ENCODE measurements around the gene HVCN1. TPM values are rescaled to one million over a fixed set of nuclear protein-coding genes. Genes with fewer than 3 reads are reported as not detected.

Gene HVCN1
- total and polyA plus RNA-seq, 2 of the 13 experiments (the other 11 are each of a cell fraction or from before 2014, with no cell fraction given): 0.49 to 1.3 TPM

- in situ Hi-C loops (cut with HindIII; ENCODE audit: extremely low pct_ligation_motif_present, low pct_unique_long_range_greater_than_20kb): no loop called here
- no peak for TF ChIP-seq ETV5 (CRISPR knock-in tag; IDR thresholded peaks at IDR 0.05; ENCODE audit: borderline replicate concordance)
- no peak for TF ChIP-seq ZNF589 (CRISPR knock-in tag; conservative IDR thresholded peaks at IDR 0.05)
- 0 out of 2 replicates have a peak, but pooled peaks have one; percentile 38 for TF ChIP-seq PPARG (CRISPR knock-in tag; conservative IDR thresholded peaks at IDR 0.05)
- TF ChIP-seq FOXK2 (IDR thresholded peaks at IDR 0.05): no peak
- peak; percentile 51; the same call in 1 of the 2 replicates for TF ChIP-seq ZNF362 (CRISPR knock-in tag; IDR thresholded peaks at IDR 0.05; ENCODE audit: borderline replicate concordance)
- Histone ChIP-seq H3K4me1 (ENCODE audit: insufficient read depth, low read length) (peaks cover 89% of the 10 kb centered on the region), H3K79me2 (ENCODE audit: insufficient read depth, low read length) (peaks cover 78% of the 10 kb centered on the region), H3K4me2 (ENCODE audit: low read depth, low read length) (0 out of 2 replicates have a peak overlapping the region, but pooled peaks have one; percentile 23), H3K9ac (ENCODE audit: insufficient read depth, low read depth, low read length) (no peak overlapping the region), H2AFZ (ENCODE audit: low read length) (no peak overlapping the region), H3K27me3 (ENCODE audit: control insufficient read depth in 1 of 2, insufficient read depth in 2 of 2, low read length in 2 of 2) (no peaks in the 10 kb centered on the region), H3K36me3 (replicated peaks in 1 of 2; ENCODE audit: control insufficient read depth in 1 of 2, insufficient read depth in 2 of 2, low read length in 2 of 2) (peaks cover 15 to 63% of the 10 kb centered on the region in 2 experiments), H3K9me3 (ENCODE audit: low read length) (no peaks in the 10 kb centered on the region), H3K4me3 (replicated peaks in 1 of 3; ENCODE audit: insufficient read depth in 1 of 3, low read depth in 2 of 3, low read length in 3 of 3) (no peak overlapping the region), H4K20me1 (ENCODE audit: insufficient read depth, low read length) (peaks cover 85% of the 10 kb centered on the region), H3K27ac (ENCODE audit: extremely low read length, insufficient read depth, low read length) (no peak overlapping the region)
- BruUV-seq (replicated peaks): no TSS peak
- ATAC-seq: peak; percentile 39; the same call in 2 of the 3 replicates
- FAIRE-seq: no peak
- WGBS (ENCODE audit: low lambda C conversion rate): 66% methylated on average over 5 of the region's 5 CpGs
- ChIA-PET POLR2A (interaction anchor here (0.6 to 1.1 kb wide), 2 partner anchors 10 to 19 kb away, joined by 4 to 5 read pairs; partner anchors contain the start of gene PPP1CC), CTCF (ENCODE audit: low intra/inter-chr PET ratio, low total read pairs) (no interaction called here)
- no peak for DNase-seq (ENCODE audit: low spot score)
- intact Hi-C loops (cut with micrococcal nuclease; ENCODE audit: unreplicated experiment): no loop called here
Observed at GRCh38 chr12:110733089-110733715, 44.3 kb upstream of the HVCN1 start.

GRCh38 chr12:110732572-110732971, 43.7 kb upstream of the HVCN1 start:
- Histone ChIP-seq H3K36me3 (replicated peaks in 1 of 2; ENCODE audit: control insufficient read depth in 1 of 2, insufficient read depth in 2 of 2, low read length in 2 of 2) (peaks cover 18 to 66% of the 10 kb centered on the region in 2 experiments), H3K4me3 (replicated peaks in 1 of 3; ENCODE audit: insufficient read depth in 1 of 3, low read depth in 2 of 3, low read length in 3 of 3) (no peak overlapping the region), H3K9ac (ENCODE audit: insufficient read depth, low read depth, low read length) (no peak overlapping the region), H3K27me3 (ENCODE audit: control insufficient read depth in 1 of 2, insufficient read depth in 2 of 2, low read length in 2 of 2) (no peaks in the 10 kb centered on the region), H3K4me1 (ENCODE audit: insufficient read depth, low read length) (peaks cover 83% of the 10 kb centered on the region), H3K79me2 (ENCODE audit: insufficient read depth, low read length) (peaks cover 75% of the 10 kb centered on the region), H2AFZ (ENCODE audit: low read length) (no peak overlapping the region), H3K27ac (ENCODE audit: extremely low read length, insufficient read depth, low read length) (no peak overlapping the region), H3K4me2 (ENCODE audit: low read depth, low read length) (no peak overlapping the region), H3K9me3 (ENCODE audit: low read length) (no peaks in the 10 kb centered on the region), H4K20me1 (ENCODE audit: insufficient read depth, low read length) (peaks cover 82% of the 10 kb centered on the region)
- WGBS (ENCODE audit: low lambda C conversion rate): 95% methylated on average over 3 of the region's 3 CpGs
- POLR2A ChIA-PET: no interaction called here
- CTCF ChIA-PET (ENCODE audit: low intra/inter-chr PET ratio, low total read pairs): no interaction called here
- no peak for ATAC-seq
- no TSS peak for BruUV-seq (replicated peaks)
- no peak for DNase-seq (ENCODE audit: low spot score)
- intact Hi-C loops (cut with micrococcal nuclease; ENCODE audit: unreplicated experiment) (no loop called here), in situ Hi-C loops (cut with HindIII; ENCODE audit: extremely low pct_ligation_motif_present, low pct_unique_long_range_greater_than_20kb) (no loop called here)
- no peak for FAIRE-seq
- TF ChIP-seq ZFP91 (CRISPR knock-in tag; IDR thresholded peaks at IDR 0.05; ENCODE audit: borderline replicate concordance) (no peak), ZNF180 (CRISPR knock-in tag; IDR thresholded peaks at IDR 0.05; ENCODE audit: borderline replicate concordance, low read depth) (no peak), POGZ (CRISPR knock-in tag; IDR thresholded peaks at IDR 0.05) (no peak), JDP2 (CRISPR knock-in tag; IDR thresholded peaks at IDR 0.05; ENCODE audit: borderline replicate concordance) (no peak), ZSCAN21 (CRISPR knock-in tag; IDR thresholded peaks at IDR 0.05; ENCODE audit: borderline replicate concordance) (no peak), CC2D1A (CRISPR knock-in tag; IDR thresholded peaks at IDR 0.05) (no peak), KMT2B (CRISPR knock-in tag; IDR thresholded peaks at IDR 0.05) (no peak), ATF1 (CRISPR knock-in tag; IDR thresholded peaks at IDR 0.05) (no peak), KLF6 (CRISPR knock-in tag; IDR thresholded peaks at IDR 0.05) (no peak), ZNF362 (CRISPR knock-in tag; IDR thresholded peaks at IDR 0.05; ENCODE audit: borderline replicate concordance) (no peak), NFYC (CRISPR knock-in tag; IDR thresholded peaks at IDR 0.05) (no peak)
